ENCODE measurements around the gene GYPC. TPM values are rescaled to one million over a fixed set of nuclear protein-coding genes. Genes with fewer than 3 reads are reported as not detected.

Gene GYPC
- total and polyA plus RNA-seq, 4 donors, result 8.7 to 419 (median 12.3) TPM

GRCh38 chr2:126644630-126645191 is 11.2 kb upstream of the GYPC start:
- no peak overlapping the region for H3K9ac ChIP-seq (ENCODE audit: low read depth in 1 of 2, low read length in 2 of 2)

More at GRCh38 chr2:126644630-126645191, 11.2 kb upstream of the GYPC start:
- WGBS, result 40% methylated on average over 2 of the region's 2 CpGs
- H3K27me3 ChIP-seq (ENCODE audit: control insufficient read depth in 4 of 4, insufficient read depth in 4 of 4, low read length in 3 of 4), result no peaks in the 10 kb centered on the region
- DNase-seq (ENCODE audit: low spot score), result peak; percentile 57
- H3K27ac ChIP-seq (ENCODE audit: low read depth in 1 of 2, low read length in 2 of 2), result no peak overlapping the region
- TF ChIP-seq REST (IDR thresholded peaks at IDR 0.05) (no peak), RXRA (IDR thresholded peaks at IDR 0.05) (no peak), GABPA (IDR thresholded peaks at IDR 0.05 in 1 of 2, conservative IDR thresholded peaks at IDR 0.05 in 1 of 2) (no peak), ATF3 (IDR thresholded peaks at IDR 0.05) (no peak), TAF1 (conservative IDR thresholded peaks at IDR 0.05) (no peak), YY1 (IDR thresholded peaks at IDR 0.05) (no peak), CTCF (IDR thresholded peaks at IDR 0.05; ENCODE audit: low read depth, low read length, missing input control) (no peak), JUND (IDR thresholded peaks at IDR 0.05) (no peak), SP1 (IDR thresholded peaks at IDR 0.05) (no peak), HNF4G (IDR thresholded peaks at IDR 0.05) (no peak), HNF4A (conservative IDR thresholded peaks at IDR 0.05) (no peak), NR2F2 (IDR thresholded peaks at IDR 0.05) (no peak), FOXA1 (IDR thresholded peaks at IDR 0.05) (no peak), EGR1 (IDR thresholded peaks at IDR 0.05; ENCODE audit: low read depth in 2 of 2) (no peak), FOXA2 (IDR thresholded peaks at IDR 0.05) (no peak), RAD21 (IDR thresholded peaks at IDR 0.05) (no peak), ZBTB33 (IDR thresholded peaks at IDR 0.05) (no peak), MAX (IDR thresholded peaks at IDR 0.05) (no peak)
- H3K4me3 ChIP-seq (ENCODE audit: low read depth in 1 of 3, low read length in 3 of 3), result no peak overlapping the region
- H3K36me3 ChIP-seq (ENCODE audit: control insufficient read depth in 4 of 4, insufficient read depth in 3 of 4, low read depth in 1 of 4, low read length in 3 of 4), result no peaks in the 10 kb centered on the region
- H3K9me3 ChIP-seq (ENCODE audit: control insufficient read depth in 4 of 4, low read length in 3 of 4), result no peaks in the 10 kb centered on the region
- no peaks in the 10 kb centered on the region for H3K4me1 ChIP-seq (ENCODE audit: control insufficient read depth in 4 of 4, insufficient read depth in 4 of 4, low read length in 3 of 4)

Measured in liver (tissue), 9 donors.